BLaER1 treated with 17β-estradiol and CSF1 and Interleukin-3, amounts not matched to agents 10 nM and 100 nM (cell line): ENCODE measurements around the gene ANKRD1.
"Not testable (repeated sequence)": the region's sequence is repeated elsewhere in the genome, so short reads cannot be mapped to it uniquely, and the experiment has no call there.

Experiments used
- H3K27ac ChIP-seq, 11 experiments: shearing (Covaris generic); formaldehyde crosslinking; 2 replicates each; pipeline ENCODE4 v1.8.1; 2022
- H3K27me3 ChIP-seq, 11 experiments: shearing (Covaris generic); formaldehyde crosslinking; 2 replicates each; pipeline ENCODE4 v1.8.1; 2022
- H3K36me3 ChIP-seq, 11 experiments: shearing (Covaris generic); formaldehyde crosslinking; 2 replicates each; pipeline ENCODE4 v1.8.1; 2022
- H3K4me1 ChIP-seq, 10 experiments: shearing (Covaris generic); formaldehyde crosslinking; 2 replicates each; pipeline ENCODE4 v1.8.1; 2022
- H3K4me2 ChIP-seq, 11 experiments: shearing (Covaris generic); formaldehyde crosslinking; 2 replicates each; pipeline ENCODE4 v1.8.1; 2022
- H3K4me3 ChIP-seq, 10 experiments: shearing (Covaris generic); formaldehyde crosslinking; 2 replicates each; pipeline ENCODE4 v1.8.1; 2022
- H3K9ac ChIP-seq, 11 experiments: shearing (Covaris generic); formaldehyde crosslinking; 2 replicates each; pipeline ENCODE4 v1.8.1; 2022
- H3K9me3 ChIP-seq, 11 experiments: shearing (Covaris generic); formaldehyde crosslinking; replicated peaks in 1 of 11; 2 replicates each; pipeline ENCODE4 v1.8.1; 2022
- H4K20me1 ChIP-seq, 11 experiments: shearing (Covaris generic); formaldehyde crosslinking; 2 replicates each; pipeline ENCODE4 v1.8.1; 2022
- Cebpa-rat ChIP-seq, 11 experiments: shearing (Covaris generic); IDR thresholded peaks; 2 replicates each; pipeline ENCODE4 v1.8.1; 2022

ANKRD1 gene

DNA sequence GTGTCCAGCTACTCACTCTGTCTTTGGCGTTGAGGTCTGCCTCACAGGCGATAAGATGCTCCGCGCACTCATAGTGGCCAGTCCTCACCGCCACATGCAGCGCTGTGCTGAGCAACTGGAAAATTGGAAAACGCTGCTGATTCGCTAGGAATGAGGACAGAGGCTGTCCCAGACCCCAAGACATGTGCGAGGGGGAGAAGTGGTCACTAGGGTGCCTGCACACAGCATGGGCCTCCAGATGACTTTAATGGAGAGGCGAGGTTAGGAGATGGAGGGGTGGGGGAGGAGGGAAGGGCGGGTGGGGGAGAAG lies 5.2 kb downstream of the ANKRD1 start:
- TF ChIP-seq Cebpa-rat (IDR thresholded peaks at IDR 0.05), result no peak
- no peaks in the 10 kb centered on the region for H4K20me1 ChIP-seq
- H3K4me1 ChIP-seq, result peaks cover 0 to 11% (median 0%) of the 10 kb centered on the region in 10 experiments; a peak in 6 of 20 replicates

DNA sequence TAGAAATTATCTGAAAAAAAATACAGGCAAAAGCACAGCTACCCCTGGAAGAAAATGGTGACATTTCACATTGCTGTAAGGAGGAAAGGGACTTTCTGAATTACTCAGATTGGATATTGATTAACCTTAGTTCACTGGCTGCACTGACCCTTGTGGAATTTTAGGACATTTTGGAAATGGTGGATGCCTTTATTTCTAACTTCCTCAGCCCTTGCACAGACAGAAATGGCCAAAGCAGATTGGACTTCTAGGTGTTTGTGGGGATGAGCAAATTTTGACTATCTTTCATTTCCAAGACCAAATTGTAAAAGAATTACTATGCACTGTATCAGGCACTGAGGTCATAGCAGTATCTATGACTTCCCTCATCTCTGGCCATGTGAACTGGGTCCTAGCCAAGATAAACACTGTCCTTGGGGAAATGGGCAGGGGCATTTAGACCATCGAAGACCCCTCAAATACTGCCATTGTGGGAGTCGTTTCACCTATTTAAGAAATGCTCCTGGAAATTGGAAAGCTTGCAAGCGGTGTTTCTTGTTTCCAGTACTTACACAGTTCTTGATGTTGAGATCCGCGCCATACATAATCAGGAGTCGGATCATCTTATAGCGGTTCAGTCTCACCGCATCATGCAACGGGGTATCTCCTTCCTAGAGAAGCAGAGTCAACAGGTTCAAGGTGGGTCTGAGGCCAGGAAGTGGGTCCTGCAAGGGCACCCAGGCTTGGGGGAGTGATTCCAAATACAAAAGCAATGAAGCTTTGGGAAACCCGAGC lies 5.7 kb downstream of the ANKRD1 start:
- H4K20me1 ChIP-seq, result no peaks in the 10 kb centered on the region
- no peak overlapping the region for H3K4me3 ChIP-seq
- no peak overlapping the region for H3K27ac ChIP-seq
- no peaks in the 10 kb centered on the region for H3K36me3 ChIP-seq
- TF ChIP-seq Cebpa-rat (IDR thresholded peaks at IDR 0.05), result no peak
- H3K27me3 ChIP-seq, result no peaks in the 10 kb centered on the region
- no peak overlapping the region for H3K9ac ChIP-seq
- peaks cover 0 to 14% (median under 1%) of the 10 kb centered on the region in 10 experiments; a peak in 9 of 20 replicates for H3K4me1 ChIP-seq
- no peak overlapping the region for H3K4me2 ChIP-seq
- H3K9me3 ChIP-seq, result no peaks in the 10 kb centered on the region

More for the DNA sequence above, 5.2 kb downstream of the ANKRD1 start:
- Histone ChIP-seq H3K27ac (no peak overlapping the region), H3K9me3 (no peaks in the 10 kb centered on the region), H3K4me2 (no peak overlapping the region), H3K9ac (no peak overlapping the region), H3K36me3 (no peaks in the 10 kb centered on the region), H3K4me3 (no peak overlapping the region), H3K27me3 (no peaks in the 10 kb centered on the region)

DNA sequence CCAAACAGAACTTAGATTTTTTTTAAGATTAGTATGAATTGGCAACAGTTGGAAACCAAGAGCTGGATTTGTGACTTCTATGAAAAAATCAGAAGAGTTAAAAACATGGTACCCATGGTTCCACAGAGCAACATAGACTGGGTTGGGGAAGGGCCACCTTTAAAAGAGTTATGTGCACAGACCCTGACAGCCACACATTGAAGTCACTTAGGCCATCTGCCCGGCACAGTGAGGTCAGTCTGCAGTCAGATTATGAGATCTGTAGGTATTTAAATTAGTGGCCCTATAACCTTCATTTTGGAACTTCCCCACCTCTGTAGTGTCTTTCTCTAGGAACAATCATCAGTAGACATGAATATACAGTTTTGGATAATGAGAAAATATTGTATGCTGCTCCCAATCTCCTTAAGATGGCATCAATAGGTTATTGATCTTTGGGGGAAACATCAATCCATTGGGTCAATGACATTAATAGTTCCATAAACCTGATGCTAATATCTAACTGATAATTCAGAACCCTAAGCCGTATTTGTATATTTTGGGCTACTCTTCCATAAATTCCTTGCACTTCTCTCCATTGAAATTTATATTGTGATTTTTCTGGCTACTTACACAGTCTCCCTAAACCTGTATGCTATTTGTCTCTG lies 7.0 kb downstream of the ANKRD1 start:
- Histone ChIP-seq H3K4me2 (no peak overlapping the region), H3K9me3 (0 out of 22 replicates have a peak, but pooled peaks cover 0 to 9% (median 0%) of the 10 kb centered on the region in 11 experiments), H3K36me3 (no peaks in the 10 kb centered on the region), H3K27me3 (no peaks in the 10 kb centered on the region), H3K27ac (no peak overlapping the region), H4K20me1 (no peaks in the 10 kb centered on the region), H3K4me3 (no peak overlapping the region), H3K9ac (no peak overlapping the region), H3K4me1 (peaks cover 0 to 22% (median 6%) of the 10 kb centered on the region in 10 experiments; a peak in 11 of 20 replicates)
- TF ChIP-seq Cebpa-rat (IDR thresholded peaks at IDR 0.05), result no peak

DNA sequence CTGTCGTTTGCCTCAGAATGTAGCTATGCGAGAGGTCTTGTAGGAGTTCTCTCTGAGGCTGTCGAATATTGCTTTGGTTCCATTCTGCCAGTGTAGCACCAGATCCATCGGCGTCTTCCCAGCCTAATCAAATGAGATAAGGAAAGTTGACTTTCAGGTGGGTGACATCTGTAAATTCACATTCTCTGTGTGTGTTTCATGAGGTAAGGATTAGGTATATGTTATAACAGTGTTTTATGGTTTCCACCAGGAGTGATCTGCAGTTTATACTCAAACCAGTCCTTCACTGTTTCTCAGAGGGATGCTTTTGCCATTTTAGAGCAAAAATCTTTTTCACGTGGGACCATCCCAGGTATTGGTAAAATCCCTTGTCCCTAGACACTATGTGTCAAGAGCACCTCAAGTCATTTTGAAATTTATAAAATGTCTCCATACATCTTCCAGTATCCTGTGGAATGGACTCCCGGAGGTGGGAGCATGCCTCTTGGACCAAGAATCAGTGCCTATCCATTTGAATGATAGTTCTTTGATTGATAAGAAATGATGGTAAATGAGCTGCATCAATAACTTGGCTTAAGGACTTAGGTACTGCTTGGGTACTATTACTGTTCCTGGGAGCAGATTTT lies 7.9 kb downstream of the ANKRD1 start:
- Histone ChIP-seq H3K9me3 (0 out of 22 replicates have a peak, but pooled peaks cover 0 to 10% (median 0%) of the 10 kb centered on the region in 11 experiments), H3K9ac (no peak overlapping the region), H3K27ac (no peak overlapping the region), H3K4me1 (peaks cover 0 to 22% (median 5%) of the 10 kb centered on the region in 10 experiments; a peak in 11 of 20 replicates), H3K36me3 (peaks cover 0 to 7% (median 0%) of the 10 kb centered on the region in 11 experiments; a peak in 4 of 22 replicates), H3K4me2 (no peak overlapping the region), H4K20me1 (no peaks in the 10 kb centered on the region), H3K27me3 (no peaks in the 10 kb centered on the region), H3K4me3 (no peak overlapping the region)
- TF ChIP-seq Cebpa-rat (IDR thresholded peaks at IDR 0.05), result no peak

DNA sequence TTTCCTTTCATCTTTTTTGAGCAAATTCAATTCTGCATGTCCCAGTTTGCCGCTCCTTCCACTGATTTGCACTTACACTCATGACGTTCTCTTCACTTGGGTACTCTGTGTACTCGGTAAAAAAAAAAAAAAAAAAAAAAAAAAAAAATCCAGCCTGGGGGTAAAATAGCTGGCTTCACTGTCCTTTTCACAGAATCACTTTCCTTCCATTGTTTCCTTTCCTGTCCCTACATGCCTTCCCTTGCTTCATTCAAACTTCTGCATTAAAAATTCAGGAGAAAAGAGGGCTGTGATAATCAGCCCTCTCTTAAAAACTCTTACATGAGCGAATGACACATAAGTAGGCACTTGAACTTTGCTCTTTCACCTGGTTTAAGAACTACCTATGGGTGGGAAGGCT lies 8.7 kb downstream of the ANKRD1 start:
- 0 out of 22 replicates have a peak, but pooled peaks cover 0 to 10% (median 0%) of the 10 kb centered on the region in 11 experiments for H3K9me3 ChIP-seq
- H3K9ac ChIP-seq, result no peak overlapping the region
- H3K4me1 ChIP-seq, result peaks cover 0 to 17% (median 5%) of the 10 kb centered on the region in 10 experiments; a peak in 9 of 20 replicates
- no peak overlapping the region for H3K27ac ChIP-seq
- no peak for TF ChIP-seq Cebpa-rat (IDR thresholded peaks at IDR 0.05)
- H3K27me3 ChIP-seq, result no peaks in the 10 kb centered on the region
- H3K4me3 ChIP-seq, result no peak overlapping the region
- peaks cover 0 to 15% (median 8%) of the 10 kb centered on the region in 11 experiments; a peak in 12 of 22 replicates for H3K36me3 ChIP-seq
- no peaks in the 10 kb centered on the region for H4K20me1 ChIP-seq
- no peak overlapping the region for H3K4me2 ChIP-seq

DNA sequence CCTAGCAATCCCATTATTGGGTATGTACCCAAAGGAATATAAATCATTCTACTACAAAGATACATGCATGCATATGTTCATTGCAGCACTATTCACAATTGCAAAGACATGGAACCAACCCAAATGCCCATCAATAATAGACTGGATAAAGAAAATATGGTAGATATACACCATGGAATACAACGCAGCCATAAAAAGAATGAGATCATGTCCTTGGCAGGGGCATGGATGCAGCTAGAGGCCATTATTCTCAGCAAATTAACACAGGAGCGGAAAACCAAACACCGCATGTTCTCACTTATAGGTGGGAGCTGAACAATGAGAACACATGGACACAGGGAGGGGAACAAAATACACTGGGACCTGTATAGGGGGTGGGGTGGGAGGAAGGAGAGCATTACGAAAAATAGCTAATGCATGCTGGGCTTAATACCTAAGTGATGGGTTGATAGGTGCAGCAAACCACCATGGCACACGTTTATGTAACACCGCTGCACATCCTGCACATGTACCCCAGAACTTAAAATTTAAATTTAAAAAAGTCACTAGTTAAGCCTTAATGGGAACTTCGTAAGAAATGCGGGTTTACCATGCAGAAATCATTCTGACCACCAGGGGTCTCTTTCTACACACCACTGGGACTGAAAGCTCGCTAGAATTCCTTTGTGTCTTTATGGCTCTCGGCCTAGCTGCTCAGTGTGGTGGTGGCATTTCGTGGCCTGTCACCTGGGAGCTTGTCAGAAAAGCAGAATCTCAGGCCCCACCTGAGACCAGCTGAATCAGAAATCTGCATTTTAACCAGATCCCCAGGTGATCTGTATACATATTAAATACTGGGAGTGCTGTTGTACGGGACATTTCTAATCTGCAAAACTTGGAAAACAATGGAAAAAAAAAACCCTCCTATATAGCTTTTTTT lies 9.5 kb downstream of the ANKRD1 start:
- H3K36me3 ChIP-seq, result peaks cover 0 to 23% (median 13%) of the 10 kb centered on the region in 11 experiments; a peak in 12 of 22 replicates
- 0 out of 22 replicates have a peak overlapping the region, but pooled peaks of 1 of the 11 experiments have one; percentile 13 for H3K4me2 ChIP-seq

DNA sequence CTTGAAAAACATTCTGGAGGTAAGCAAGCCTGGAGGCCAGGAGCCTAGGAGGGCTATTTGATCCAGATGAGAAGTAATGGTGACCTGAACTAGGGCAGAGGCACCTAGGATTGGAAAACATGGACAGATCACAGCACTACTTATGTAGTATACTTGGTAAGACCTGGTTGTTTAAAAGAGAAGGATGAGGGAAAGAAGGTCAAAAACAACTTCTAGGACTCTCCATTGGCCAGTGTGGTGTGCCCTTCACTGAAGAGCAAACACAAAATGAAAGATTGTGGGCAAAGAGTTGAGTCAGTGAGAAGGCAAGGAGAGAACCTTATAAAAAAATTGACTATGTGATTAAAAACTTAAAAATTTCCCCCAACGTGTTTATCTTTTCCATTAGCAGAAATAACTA lies 14.3 kb downstream of the ANKRD1 start:
- Histone ChIP-seq H3K9ac (no peak overlapping the region), H3K27ac (no peak overlapping the region), H3K27me3 (no peaks in the 10 kb centered on the region), H3K4me3 (no peak overlapping the region), H3K4me2 (no peak overlapping the region), H3K36me3 (peaks cover 38 to 68% (median 49%) of the 10 kb centered on the region in 11 experiments), H3K9me3 (0 out of 22 replicates have a peak, but pooled peaks cover 0 to 10% (median 0%) of the 10 kb centered on the region in 11 experiments), H3K4me1 (peaks cover 0 to 18% (median 5%) of the 10 kb centered on the region in 10 experiments; a peak in 9 of 20 replicates), H4K20me1 (no peaks in the 10 kb centered on the region)
- TF ChIP-seq Cebpa-rat (IDR thresholded peaks at IDR 0.05), result no peak

More for the DNA sequence above, 9.5 kb downstream of the ANKRD1 start:
- no peak for TF ChIP-seq Cebpa-rat (IDR thresholded peaks at IDR 0.05)
- Histone ChIP-seq H3K9ac (no peak overlapping the region), H3K4me1 (peaks cover 0 to 11% (median 5%) of the 10 kb centered on the region in 10 experiments; a peak in 9 of 20 replicates), H3K27me3 (no peaks in the 10 kb centered on the region), H3K4me3 (no peak overlapping the region), H3K9me3 (0 out of 22 replicates have a peak, but pooled peaks cover 0 to 10% (median 0%) of the 10 kb centered on the region in 11 experiments), H3K27ac (no peak overlapping the region), H4K20me1 (no peaks in the 10 kb centered on the region)

DNA sequence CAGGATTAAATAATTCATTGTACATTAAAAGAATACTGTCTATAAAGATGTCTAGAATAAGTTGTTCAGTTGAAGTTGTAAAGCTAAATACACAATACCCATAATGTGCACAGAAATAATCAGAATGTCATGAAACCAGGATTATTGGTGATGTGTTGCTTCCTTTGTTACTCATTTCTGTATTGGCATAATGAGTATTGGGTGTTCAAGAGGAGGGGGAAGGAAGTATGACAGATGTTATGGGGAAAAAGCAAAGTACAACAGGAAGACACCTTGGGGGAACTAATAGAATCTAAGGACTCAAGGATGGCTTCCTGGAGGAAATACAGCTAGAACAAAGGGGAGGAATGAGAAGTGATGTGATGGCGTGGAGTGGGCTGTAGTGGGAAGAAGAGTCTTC lies 15.0 kb downstream of the ANKRD1 start:
- H3K4me2 ChIP-seq, result no peak overlapping the region
- peaks cover 0 to 18% (median 5%) of the 10 kb centered on the region in 10 experiments; a peak in 9 of 20 replicates for H3K4me1 ChIP-seq
- TF ChIP-seq Cebpa-rat (IDR thresholded peaks at IDR 0.05), result no peak
- H3K27ac ChIP-seq, result no peak overlapping the region
- 0 out of 22 replicates have a peak, but pooled peaks cover 0 to 10% (median 0%) of the 10 kb centered on the region in 11 experiments for H3K9me3 ChIP-seq
- H3K9ac ChIP-seq, result no peak overlapping the region
- H3K36me3 ChIP-seq, result peaks cover 45 to 75% (median 54%) of the 10 kb centered on the region in 11 experiments
- no peaks in the 10 kb centered on the region for H3K27me3 ChIP-seq
- no peaks in the 10 kb centered on the region for H4K20me1 ChIP-seq
- H3K4me3 ChIP-seq, result no peak overlapping the region

DNA sequence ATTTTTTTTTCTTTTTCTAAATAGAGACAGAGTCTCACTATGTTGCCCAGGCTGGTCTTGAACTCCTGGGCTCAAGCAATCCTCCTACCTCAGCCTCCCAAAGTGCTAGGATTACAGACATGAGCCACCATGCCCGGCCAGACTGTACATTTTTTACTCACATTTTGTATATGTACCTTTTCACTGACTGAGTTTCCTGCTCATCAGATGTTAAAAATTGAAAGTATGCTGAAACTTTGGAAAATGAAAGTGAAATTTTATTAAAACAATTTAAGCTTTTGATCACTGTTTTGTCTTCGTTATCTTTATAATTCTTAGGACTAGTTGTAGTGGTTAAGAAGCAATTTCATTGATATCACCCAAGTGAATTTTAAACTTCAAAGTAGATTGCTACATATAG lies 24.0 kb downstream of the ANKRD1 start:
- not testable (repeated sequence) for H3K9me3 ChIP-seq, H4K20me1 ChIP-seq, H3K4me3 ChIP-seq, H3K27me3 ChIP-seq, H3K4me1 ChIP-seq, H3K4me2 ChIP-seq, H3K27ac ChIP-seq, H3K9ac ChIP-seq
- H3K36me3 ChIP-seq, result peaks cover 77 to 99% (median 89%) of the 10 kb centered on the region in 11 experiments
